OCI-LY3 (cell line): Measurements from ENCODE around the gene DOK7.

ENCODE experiments used
- H2AFZ ChIP-seq: fragments of 200-600, 300-600 bp; shearing (Covaris generic); 2 replicates; pipeline ENCODE4 v1.6.0; 2014; ENCODE audit warnings: antibody characterized with exemption, low read depth, low read length
- H3K27ac ChIP-seq: fragments of 200-600, 300-600 bp; sonication (generic); 2 replicates; pipeline ENCODE4 v1.5.1; 2014; ENCODE audit warnings: mild to moderate bottlenecking, low read length, moderate library complexity, mixed read lengths
- H3K27me3 ChIP-seq: fragments of 200-600, 300-600 bp; sonication (generic); 2 replicates; pipeline ENCODE4 v1.6.1; 2014; ENCODE audit warnings: low read depth, low read length, mixed read lengths
- H3K36me3 ChIP-seq: fragments of 200-600, 300-600 bp; sonication (generic); replicated peaks from 2 replicates; pipeline ENCODE3; 2014; ENCODE audit warnings: low read depth, low read length, mixed read lengths
- H3K4me1 ChIP-seq: fragments of 300-600, 200-600 bp; sonication (generic); 2 replicates; pipeline ENCODE4 v1.6.1; 2014; ENCODE audit warnings: low read length, mixed read lengths
- H3K4me2 ChIP-seq: fragments of 200-600, 300-600 bp; sonication (generic); 2 replicates; pipeline ENCODE4 v1.6.1; 2014; ENCODE audit warnings: low read length, mixed read lengths
- H3K4me3 ChIP-seq: fragments of 300-600, 200-600 bp; sonication (generic); 2 replicates; pipeline ENCODE4 v1.5.1; 2014; ENCODE audit warnings: antibody characterized with exemption, mild to moderate bottlenecking, low read length, moderate library complexity
- H3K79me2 ChIP-seq: fragments of 300-600, 200-600 bp; shearing (Covaris generic); 2 replicates; pipeline ENCODE4 v1.6.1; 2014; ENCODE audit warnings: mild to moderate bottlenecking, low read length, mixed read lengths
- H3K9ac ChIP-seq: fragments of 300-600, 200-600 bp; shearing (Covaris generic); 2 replicates; pipeline ENCODE4 v1.6.0; 2014; ENCODE audit warnings: mild to moderate bottlenecking, low read length, moderate library complexity
- H3K9me3 ChIP-seq: fragments of 200-600, 300-600 bp; shearing (Covaris generic); 2 replicates; pipeline ENCODE4 v1.6.1; 2014; ENCODE audit warnings: low read length, mixed read lengths; ENCODE audit not compliant: insufficient read depth
- H4K20me1 ChIP-seq: fragments of 200-600, 300-600 bp; sonication (generic); 2 replicates; pipeline ENCODE4 v1.6.1; 2016; ENCODE audit warnings: low read length, mixed read lengths; ENCODE audit not compliant: insufficient read depth
- EZH2phosphoT487 ChIP-seq: fragments of 200-600 bp; shearing (Covaris generic); IDR thresholded peaks from 2 replicates; pipeline ENCODE4 v1.6.1; 2018; ENCODE audit warnings: antibody characterized with exemption, mixed run types, low read depth
- TF ChIP-seq, protein P1 (sequence below): fragments of 200-600, 300-600 bp; sonication (generic); IDR thresholded peaks from 2 replicates; pipeline ENCODE4 v1.5.1; 2014; ENCODE audit warnings: antibody characterized with exemption, low read length, low read depth

The DOK7 gene

GRCh38 chr4:3471098-3471760 is 8.1 kb downstream of the DOK7 start:
- H3K79me2 ChIP-seq, result no peaks in the 10 kb centered on the region
- H3K27me3 ChIP-seq, result peaks cover 13% of the 10 kb centered on the region; the same call in 1 of the 2 replicates
- no peaks in the 10 kb centered on the region for H4K20me1 ChIP-seq
- H3K27ac ChIP-seq, result no peak overlapping the region
- no peaks in the 10 kb centered on the region for H3K9me3 ChIP-seq
- no peaks in the 10 kb centered on the region for H3K36me3 ChIP-seq
- peaks cover 8% of the 10 kb centered on the region for H3K4me1 ChIP-seq
- no peak overlapping the region for H3K9ac ChIP-seq
- H2AFZ ChIP-seq, result no peak overlapping the region
- no peak for TF ChIP-seq EZH2phosphoT487
- TF ChIP-seq, protein P1, sequence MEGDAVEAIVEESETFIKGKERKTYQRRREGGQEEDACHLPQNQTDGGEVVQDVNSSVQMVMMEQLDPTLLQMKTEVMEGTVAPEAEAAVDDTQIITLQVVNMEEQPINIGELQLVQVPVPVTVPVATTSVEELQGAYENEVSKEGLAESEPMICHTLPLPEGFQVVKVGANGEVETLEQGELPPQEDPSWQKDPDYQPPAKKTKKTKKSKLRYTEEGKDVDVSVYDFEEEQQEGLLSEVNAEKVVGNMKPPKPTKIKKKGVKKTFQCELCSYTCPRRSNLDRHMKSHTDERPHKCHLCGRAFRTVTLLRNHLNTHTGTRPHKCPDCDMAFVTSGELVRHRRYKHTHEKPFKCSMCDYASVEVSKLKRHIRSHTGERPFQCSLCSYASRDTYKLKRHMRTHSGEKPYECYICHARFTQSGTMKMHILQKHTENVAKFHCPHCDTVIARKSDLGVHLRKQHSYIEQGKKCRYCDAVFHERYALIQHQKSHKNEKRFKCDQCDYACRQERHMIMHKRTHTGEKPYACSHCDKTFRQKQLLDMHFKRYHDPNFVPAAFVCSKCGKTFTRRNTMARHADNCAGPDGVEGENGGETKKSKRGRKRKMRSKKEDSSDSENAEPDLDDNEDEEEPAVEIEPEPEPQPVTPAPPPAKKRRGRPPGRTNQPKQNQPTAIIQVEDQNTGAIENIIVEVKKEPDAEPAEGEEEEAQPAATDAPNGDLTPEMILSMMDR, result no peak
- no peak overlapping the region for H3K4me3 ChIP-seq
- no peak overlapping the region for H3K4me2 ChIP-seq

DNA sequence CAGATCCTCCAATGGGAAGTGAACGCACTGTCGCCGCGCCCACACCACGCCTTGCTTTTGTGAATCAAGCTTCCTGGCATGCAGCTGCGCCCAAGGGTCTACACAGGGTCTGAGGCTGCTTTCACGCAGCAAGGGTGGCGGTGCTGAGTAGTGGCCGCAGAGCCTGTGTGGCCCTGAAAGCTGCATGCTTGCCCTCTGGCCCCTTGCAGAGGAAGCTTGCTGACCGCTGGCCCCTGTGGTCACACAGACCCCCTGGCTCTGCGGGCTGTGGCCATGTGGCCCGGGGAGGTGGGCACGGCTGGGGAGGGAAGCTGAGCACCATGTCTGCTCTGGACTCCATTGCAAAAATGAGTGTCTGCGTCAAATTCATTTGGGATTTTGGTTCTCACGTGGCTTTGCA is 8.8 kb downstream of the DOK7 start:
- Histone ChIP-seq H3K36me3 (no peaks in the 10 kb centered on the region), H3K79me2 (no peaks in the 10 kb centered on the region), H2AFZ (no peak overlapping the region), H3K9ac (no peak overlapping the region), H3K27me3 (peaks cover 13% of the 10 kb centered on the region; the same call in 1 of the 2 replicates), H3K9me3 (no peaks in the 10 kb centered on the region), H4K20me1 (no peaks in the 10 kb centered on the region), H3K27ac (no peak overlapping the region), H3K4me3 (no peak overlapping the region), H3K4me2 (no peak overlapping the region), H3K4me1 (peaks cover 8% of the 10 kb centered on the region)
- TF ChIP-seq, protein P1, result no peak
- TF ChIP-seq EZH2phosphoT487, result no peak

- Histone ChIP-seq H3K79me2 (no peaks in the 10 kb centered on the region), H3K9ac (no peak overlapping the region), H3K36me3 (no peaks in the 10 kb centered on the region), H3K4me1 (peaks cover 8% of the 10 kb centered on the region), H2AFZ (no peak overlapping the region), H4K20me1 (no peaks in the 10 kb centered on the region), H3K4me3 (no peak overlapping the region), H3K27ac (no peak overlapping the region), H3K4me2 (no peak overlapping the region), H3K9me3 (no peaks in the 10 kb centered on the region), H3K27me3 (peaks cover 13% of the 10 kb centered on the region; the same call in 1 of the 2 replicates)
- no peak for TF ChIP-seq EZH2phosphoT487
- TF ChIP-seq, protein P1, result no peak
These were observed 9.5 kb downstream of the DOK7 start for GRCh38 chr4:3472411-3473141.

- Histone ChIP-seq H3K9ac (no peak overlapping the region), H3K4me3 (no peak overlapping the region), H4K20me1 (no peaks in the 10 kb centered on the region), H3K36me3 (no peaks in the 10 kb centered on the region), H2AFZ (no peak overlapping the region), H3K4me2 (no peak overlapping the region), H3K9me3 (no peaks in the 10 kb centered on the region), H3K79me2 (no peaks in the 10 kb centered on the region), H3K27ac (no peak overlapping the region), H3K27me3 (peaks cover 13% of the 10 kb centered on the region; the same call in 1 of the 2 replicates), H3K4me1 (peaks cover 8% of the 10 kb centered on the region)
- TF ChIP-seq, protein P1, result no peak
- no peak for TF ChIP-seq EZH2phosphoT487
These were observed 10.3 kb downstream of the DOK7 start for GRCh38 chr4:3473181-3473950.
